Measurements from ENCODE around the gene STXBP1.

GRCh38 chr9:127682351-127683136, 70.5 kb downstream of the STXBP1 start:
- no peak for TF ChIP-seq CTCF (CRISPR knock-in tag; IDR thresholded peaks at IDR 0.05)
- no peak for TF ChIP-seq ZNF138 (CRISPR knock-in tag; IDR thresholded peaks at IDR 0.05; ENCODE audit: low read depth)
- TF ChIP-seq EP300 (IDR thresholded peaks at IDR 0.05; ENCODE audit: low read depth in 2 of 2, low read length in 2 of 2): no peak
- TF ChIP-seq EP300 (CRISPR knock-in tag; IDR thresholded peaks at IDR 0.05; ENCODE audit: borderline replicate concordance): no peak
- TF ChIP-seq ZBTB33 (CRISPR knock-in tag; IDR thresholded peaks at IDR 0.05): no peak
- TF ChIP-seq HCFC1 (IDR thresholded peaks at IDR 0.05; ENCODE audit: low read depth, low read length): no peak
- TF ChIP-seq SP2 (CRISPR knock-in tag; IDR thresholded peaks at IDR 0.05): no peak

Data from HepG2 (cell line).